Activated naive CD4-positive, alpha-beta T cell treated with anti-CD3 and anti-CD28 coated beads, Interleukin-2, amount 10 ng/mL, durations not matched to agents 7 days and 5 days (primary cell): ENCODE measurements around the gene GSTK1.
A peak's percentile ranks its signal among the peaks of the same experiment; 100 is the strongest.
"Not testable (repeated sequence)": the region's sequence is repeated elsewhere in the genome, so short reads cannot be mapped to it uniquely, and the experiment has no call there.

Experiments used
- CTCF ChIA-PET: fragments of 350-600 bp; sonication (Branson Sonifier 250); formaldehyde crosslinking; loops from one replicate; lab custom pipeline; 2021; ENCODE audit warnings: antibody characterized with exemption; lab: Charles Lee
- DNase-seq: peaks from one replicate; pipeline ENCODE4 v3.0.0-alpha.2; 2020
- H3K27ac Mint-ChIP-seq: one replicate; pipeline ENCODE4 v1.8.0; 2021; ENCODE audit warnings: mild to moderate bottlenecking, moderate library complexity, mixed read lengths
- H3K27me3 Mint-ChIP-seq: one replicate; pipeline ENCODE4 v1.8.0; 2021; ENCODE audit warnings: mild to moderate bottlenecking, mixed read lengths
- H3K36me3 Mint-ChIP-seq: one replicate; pipeline ENCODE4 v1.8.0; 2021; ENCODE audit warnings: mixed read lengths
- H3K4me1 Mint-ChIP-seq: one replicate; pipeline ENCODE4 v1.8.0; 2021; ENCODE audit warnings: mixed read lengths
- H3K4me3 Mint-ChIP-seq: one replicate; pipeline ENCODE4 v1.8.0; 2021; ENCODE audit warnings: mild to moderate bottlenecking, moderate library complexity, mixed read lengths
- H3K9me3 Mint-ChIP-seq: one replicate; pipeline ENCODE4 v1.8.0; 2021; ENCODE audit warnings: mixed read lengths

Gene GSTK1

DNA sequence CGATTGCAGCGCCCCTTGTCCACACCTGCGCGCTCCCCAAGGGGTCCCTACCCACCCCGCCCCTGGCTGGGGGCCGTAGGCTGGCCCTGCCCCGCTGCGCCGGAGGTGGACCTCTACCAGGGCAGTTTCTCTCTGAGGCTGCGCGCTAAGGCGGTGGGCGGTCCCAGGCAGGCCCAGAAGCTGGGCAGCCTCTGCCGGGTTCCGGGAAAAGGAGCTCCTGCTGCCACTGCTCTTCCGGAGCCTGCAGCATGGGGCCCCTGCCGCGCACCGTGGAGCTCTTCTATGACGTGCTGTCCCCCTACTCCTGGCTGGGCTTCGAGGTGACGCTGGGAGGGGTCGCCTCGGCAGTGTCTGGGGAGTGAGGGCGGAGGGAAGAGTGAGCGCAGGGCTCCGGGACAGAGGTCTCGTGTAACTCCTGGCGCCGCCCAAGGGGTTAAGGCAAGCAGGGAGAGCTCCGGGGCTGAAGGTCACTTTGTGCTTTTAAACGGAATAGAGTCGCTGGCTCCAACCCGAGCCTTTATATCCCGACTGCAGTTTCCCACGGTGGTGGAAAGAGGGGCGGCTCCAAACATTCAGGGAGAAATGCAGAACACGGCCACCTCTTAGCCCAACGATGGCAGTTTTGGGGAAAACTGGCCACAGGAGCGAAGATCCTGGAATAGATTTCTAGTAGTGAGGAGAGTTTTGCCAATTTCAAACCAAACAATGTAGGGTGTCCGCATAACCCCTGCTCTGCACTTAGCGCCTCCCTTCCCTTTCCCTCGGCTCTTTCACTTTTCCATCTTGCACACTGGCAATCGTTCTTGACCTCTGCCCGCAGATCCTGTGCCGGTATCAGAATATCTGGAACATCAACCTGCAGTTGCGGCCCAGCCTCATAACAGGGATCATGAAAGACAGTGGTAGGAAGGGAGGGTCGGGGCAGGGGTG, at the start of gene GSTK1:
Gene GSTK1 (plus strand): TSS at position 176 of the 930 bp plus-strand sequence. CDS start 73 bp downstream, at position 249.
- Mint-ChIP-seq H3K27ac (peak within 1 kb of the TSS; percentile 93), H3K4me1 (peaks cover 85% of the 10 kb centered on the region), H3K36me3 (peaks cover 47% of the 10 kb centered on the region), H3K4me3 (peak within 1 kb of the TSS; percentile 87), H3K27me3 (no peaks in the 10 kb centered on the region), H3K9me3 (peaks cover 2% of the 10 kb centered on the region)
- CTCF ChIA-PET, result interaction anchor here (0.6 to 3.5 kb wide), 8 partner anchors 16 to 117 kb away, joined by 3 to 22 read pairs (median 4); partner anchors contain the start of gene CASP2
- peak; percentile 89 for DNase-seq

DNA sequence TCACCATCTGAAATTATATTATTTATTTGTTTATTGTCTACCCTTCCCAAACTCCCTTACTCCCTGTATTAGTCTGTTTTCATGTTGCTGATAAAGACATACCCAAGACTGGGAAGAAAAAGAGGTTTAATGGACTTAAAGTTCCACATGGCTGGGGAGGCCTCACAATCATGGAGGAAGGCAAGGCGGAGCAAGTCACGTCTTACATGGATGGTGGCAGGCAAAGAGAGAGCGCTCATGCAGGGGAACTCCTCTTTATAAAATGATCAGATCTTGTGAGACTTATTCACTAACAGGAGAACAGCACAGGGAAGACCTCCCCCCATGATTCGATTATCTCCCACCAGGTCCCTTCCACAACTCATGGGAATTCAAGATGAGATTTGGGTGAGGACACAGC, 49.8 kb upstream of the GSTK1 start:
- H3K27ac Mint-ChIP-seq, DNase-seq, H3K9me3 Mint-ChIP-seq, H3K4me3 Mint-ChIP-seq, H3K4me1 Mint-ChIP-seq, H3K36me3 Mint-ChIP-seq: not testable (repeated sequence)
- CTCF ChIA-PET, result interaction anchor here (2.5 to 8.2 kb wide), 2 partner anchors 10 to 209 kb away, joined by 16 to 206 read pairs; no protein-coding TSS in a partner anchor
- H3K27me3 Mint-ChIP-seq, result peaks cover 14% of the 10 kb centered on the region

DNA sequence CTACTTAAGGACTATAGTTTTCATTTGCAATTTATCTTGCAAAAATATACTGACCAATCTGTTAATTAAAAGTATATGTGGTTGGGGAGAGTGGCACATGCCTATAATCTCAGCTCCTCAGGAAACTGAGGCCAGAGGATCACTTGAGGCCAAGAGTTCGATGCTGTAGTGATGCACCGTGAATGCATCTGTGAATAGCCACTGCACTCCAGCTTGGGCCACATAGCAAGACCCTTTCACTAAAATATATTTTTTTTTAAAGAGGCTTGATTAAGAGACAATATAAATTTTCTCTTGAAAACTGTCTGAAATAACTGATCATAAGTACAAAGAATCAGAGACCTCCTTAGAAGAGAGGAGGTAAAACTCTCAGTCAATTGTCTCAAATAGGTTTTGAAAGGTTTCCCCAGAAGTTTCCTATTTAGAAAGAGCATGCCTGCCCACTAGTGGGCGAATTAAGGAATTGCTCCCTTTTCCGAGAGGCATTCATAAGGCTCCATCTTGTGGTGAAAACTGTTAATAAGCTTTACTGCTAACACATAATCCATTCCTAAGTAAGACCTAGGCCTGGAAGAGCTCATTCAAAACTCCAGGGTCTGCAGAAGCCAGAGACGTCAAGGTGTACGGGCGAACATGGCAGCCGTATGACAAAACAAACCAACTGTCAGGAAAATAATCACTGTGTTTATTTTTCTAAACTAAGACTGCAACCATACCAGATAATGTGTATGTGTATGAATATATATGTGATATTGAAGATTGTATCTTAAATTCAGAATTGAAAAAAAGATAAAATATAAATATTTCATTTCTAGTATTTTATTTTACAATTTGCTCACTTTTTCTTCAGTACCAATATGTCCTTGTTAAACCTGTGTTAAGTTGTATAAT, 48.2 kb upstream of the GSTK1 start:
- Mint-ChIP-seq H3K36me3 (no peaks in the 10 kb centered on the region), H3K4me3 (no peak overlapping the region), H3K27ac (no peak overlapping the region), H3K4me1 (no peaks in the 10 kb centered on the region), H3K9me3 (no peaks in the 10 kb centered on the region), H3K27me3 (peaks cover 16% of the 10 kb centered on the region)
- CTCF ChIA-PET, result interaction anchor here (0.6 to 8.2 kb wide), 49 partner anchors 8 to 911 kb away, joined by 3 to 206 read pairs (median 3); partner anchors contain the start of gene EPHA1
- DNase-seq, result peak; percentile 69

DNA sequence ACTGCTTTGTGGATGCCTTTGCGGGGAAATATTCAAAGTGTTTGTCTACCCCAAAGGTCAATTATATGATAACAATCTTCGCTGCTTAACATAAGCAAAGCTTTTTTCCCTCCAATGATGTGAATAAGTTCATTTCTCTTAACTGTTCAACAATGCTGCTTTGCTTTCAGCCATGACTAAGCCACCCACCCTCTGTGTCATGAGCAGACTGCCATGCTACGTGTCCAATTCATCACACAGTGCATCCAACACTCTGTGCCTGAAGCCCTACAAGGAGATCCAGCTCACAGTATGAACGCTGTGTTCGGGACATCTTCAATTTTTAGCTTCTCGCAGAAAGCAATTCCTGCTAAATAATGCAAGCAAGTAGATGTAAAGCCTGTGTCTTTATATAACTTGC, 47.1 kb upstream of the GSTK1 start:
- Mint-ChIP-seq H3K4me1 (no peaks in the 10 kb centered on the region), H3K9me3 (no peaks in the 10 kb centered on the region), H3K27me3 (peaks cover 16% of the 10 kb centered on the region), H3K27ac (no peak overlapping the region), H3K36me3 (no peaks in the 10 kb centered on the region), H3K4me3 (no peak overlapping the region)
- DNase-seq, result no peak
- CTCF ChIA-PET, result interaction anchor here (1.0 to 8.2 kb wide), 11 partner anchors 10 to 772 kb away, joined by 3 to 206 read pairs (median 6); no protein-coding TSS in a partner anchor

DNA sequence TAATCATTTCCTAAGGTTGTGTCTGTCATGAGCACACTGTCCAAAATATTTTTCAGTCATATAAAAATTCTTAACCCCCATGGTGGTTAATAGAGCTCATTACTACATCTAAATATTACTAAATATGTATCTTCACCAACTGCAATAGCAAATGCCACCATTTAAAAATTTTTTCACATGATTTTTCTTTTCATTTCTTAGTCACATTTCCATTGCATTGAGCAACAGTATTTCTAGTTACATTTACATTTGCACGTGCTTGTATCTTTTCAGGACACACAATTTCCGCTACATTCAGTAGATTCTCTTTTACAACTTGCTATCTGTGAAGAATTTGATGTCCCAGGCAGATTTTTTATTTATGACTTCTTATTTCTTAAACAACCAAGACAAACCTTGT, 46.6 kb upstream of the GSTK1 start:
- no peak for DNase-seq
- CTCF ChIA-PET, result interaction anchor here (0.9 to 8.2 kb wide), 9 partner anchors 83 to 914 kb away, joined by 3 to 206 read pairs (median 4); no protein-coding TSS in a partner anchor
- Mint-ChIP-seq H3K36me3 (no peaks in the 10 kb centered on the region), H3K4me1 (no peaks in the 10 kb centered on the region), H3K9me3 (no peaks in the 10 kb centered on the region), H3K4me3 (no peak overlapping the region), H3K27me3 (peaks cover 16% of the 10 kb centered on the region), H3K27ac (no peak overlapping the region)

DNA sequence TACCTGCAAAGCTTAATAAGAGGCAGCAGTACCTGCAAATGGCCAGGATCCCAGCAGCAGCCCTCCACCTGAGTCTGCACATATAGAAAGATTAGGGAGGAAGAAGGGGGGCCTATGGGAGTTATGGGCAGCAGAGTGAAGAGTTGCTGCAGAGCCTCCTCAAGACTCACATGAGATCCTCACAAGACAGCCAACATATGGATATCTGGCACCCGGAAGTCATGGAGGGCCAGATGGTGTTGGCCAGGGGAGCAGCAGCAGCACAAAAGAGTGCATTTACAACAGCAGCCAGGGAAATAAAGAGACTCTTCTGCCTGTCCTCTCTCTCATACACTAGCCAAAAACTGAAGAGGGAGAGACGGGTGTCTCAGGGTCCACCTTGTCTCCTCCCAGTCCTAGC, 45.4 kb upstream of the GSTK1 start:
- CTCF ChIA-PET, result interaction anchor here (0.9 to 8.2 kb wide), 6 partner anchors 213 to 915 kb away, joined by 3 to 206 read pairs (median 3); no protein-coding TSS in a partner anchor
- no peaks in the 10 kb centered on the region for H3K36me3 Mint-ChIP-seq
- H3K9me3 Mint-ChIP-seq, result no peaks in the 10 kb centered on the region
- H3K27ac Mint-ChIP-seq, result no peak overlapping the region
- H3K4me1 Mint-ChIP-seq, result no peaks in the 10 kb centered on the region
- peaks cover 26% of the 10 kb centered on the region for H3K27me3 Mint-ChIP-seq
- H3K4me3 Mint-ChIP-seq, result no peak overlapping the region
- DNase-seq, result no peak

DNA sequence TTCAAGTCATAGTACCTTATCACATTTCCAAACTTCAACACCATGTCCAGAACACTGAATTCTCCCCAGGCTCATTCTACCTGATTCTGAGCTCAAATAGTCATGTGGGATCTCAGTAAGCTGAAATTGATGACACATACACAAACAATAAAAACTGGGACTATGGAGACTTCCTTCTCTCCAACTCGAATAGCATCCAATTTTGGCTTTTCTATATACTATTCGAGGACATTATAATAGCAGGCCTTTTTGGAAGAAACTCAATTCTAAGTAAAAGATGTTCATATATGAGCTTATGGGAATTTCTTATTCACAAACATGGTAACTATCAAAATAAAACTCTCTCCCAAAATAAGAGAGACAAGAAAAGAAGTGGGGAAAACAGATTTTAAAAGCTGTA, 42.0 kb upstream of the GSTK1 start:
- CTCF ChIA-PET, result interaction anchor here (0.8 to 8.2 kb wide), 5 partner anchors 19 to 806 kb away, joined by 3 to 206 read pairs (median 4); no protein-coding TSS in a partner anchor
- H3K27ac Mint-ChIP-seq, result no peak overlapping the region
- no peaks in the 10 kb centered on the region for H3K4me1 Mint-ChIP-seq
- H3K27me3 Mint-ChIP-seq, result peaks cover 47% of the 10 kb centered on the region
- no peak for DNase-seq
- H3K4me3 Mint-ChIP-seq, result no peak overlapping the region
- no peaks in the 10 kb centered on the region for H3K9me3 Mint-ChIP-seq
- H3K36me3 Mint-ChIP-seq, result no peaks in the 10 kb centered on the region

DNA sequence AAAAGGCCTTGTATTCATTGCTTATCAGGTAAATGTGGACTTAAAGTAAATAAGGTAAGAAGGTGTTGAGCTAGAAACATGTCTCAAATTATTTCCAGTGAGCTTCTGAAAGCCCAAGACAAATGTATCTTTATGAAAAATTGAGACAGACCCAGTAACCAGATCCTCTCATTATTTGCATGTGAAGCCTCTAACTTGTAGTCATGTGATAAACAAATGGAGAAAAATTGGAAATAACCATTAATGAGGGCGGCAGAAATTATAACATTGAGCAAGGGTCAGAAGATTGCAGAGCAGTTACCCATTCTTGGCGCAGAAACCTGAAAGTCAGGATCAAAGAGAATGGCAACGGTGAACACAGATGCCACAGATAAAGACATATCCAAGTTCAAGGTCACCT, 41.5 kb upstream of the GSTK1 start, which contains the start of gene TAS2R40:
Gene TAS2R40 (plus strand): TSS at position 301 of the 400 bp plus-strand sequence. CDS start 42 bp downstream, at position 343.
- no peaks in the 10 kb centered on the region for H3K36me3 Mint-ChIP-seq
- H3K27me3 Mint-ChIP-seq, result peaks cover 49% of the 10 kb centered on the region
- CTCF ChIA-PET, result interaction anchor here (0.8 to 8.2 kb wide), 4 partner anchors 19 to 807 kb away, joined by 3 to 206 read pairs (median 7); no protein-coding TSS in a partner anchor
- H3K27ac Mint-ChIP-seq, result no peak within 1 kb of the TSS
- no peaks in the 10 kb centered on the region for H3K4me1 Mint-ChIP-seq
- no peak for DNase-seq
- H3K4me3 Mint-ChIP-seq, result no peak within 1 kb of the TSS
- H3K9me3 Mint-ChIP-seq, result no peaks in the 10 kb centered on the region

DNA sequence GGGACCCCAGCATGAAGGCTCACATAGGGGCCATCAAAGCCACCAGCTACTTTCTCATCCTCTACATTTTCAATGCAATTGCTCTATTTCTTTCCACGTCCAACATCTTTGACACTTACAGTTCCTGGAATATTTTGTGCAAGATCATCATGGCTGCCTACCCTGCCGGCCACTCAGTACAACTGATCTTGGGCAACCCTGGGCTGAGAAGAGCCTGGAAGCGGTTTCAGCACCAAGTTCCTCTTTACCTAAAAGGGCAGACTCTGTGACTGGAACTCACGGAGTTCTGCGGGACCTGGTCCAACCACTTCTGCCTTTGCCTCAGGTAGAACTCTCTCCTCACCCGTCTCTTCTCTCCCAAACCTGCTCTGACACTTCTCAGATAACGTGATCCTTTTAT, 40.5 kb upstream of the GSTK1 start:
- CTCF ChIA-PET, result interaction anchor here (1.2 to 2.6 kb wide), 2 partner anchors 8 to 219 kb away, joined by 3 to 11 read pairs; no protein-coding TSS in a partner anchor
- H3K36me3 Mint-ChIP-seq, result no peaks in the 10 kb centered on the region

DNA sequence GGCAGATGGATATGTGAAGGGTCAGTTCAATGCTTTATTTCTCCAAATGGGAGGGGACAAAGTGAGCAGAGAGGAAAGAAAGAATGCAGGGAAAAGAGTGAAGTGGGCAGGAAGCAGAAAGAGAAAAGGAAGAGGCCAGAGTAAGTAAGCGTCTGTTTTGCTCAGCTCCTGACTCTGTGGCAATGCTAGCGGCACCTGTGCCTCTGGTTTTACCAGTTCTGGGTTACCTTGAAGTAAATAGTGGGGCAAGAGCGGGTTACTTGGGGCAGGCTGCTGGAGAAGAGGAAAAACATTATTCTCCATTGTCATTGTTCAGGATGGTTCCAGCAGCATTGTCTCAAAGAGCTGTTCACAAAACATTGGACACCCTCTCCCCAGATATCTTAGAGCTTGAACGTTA, 39.5 kb upstream of the GSTK1 start:
- H3K4me3 Mint-ChIP-seq, result no peak overlapping the region
- no peak for DNase-seq
- H3K36me3 Mint-ChIP-seq, result no peaks in the 10 kb centered on the region
- peaks cover 38% of the 10 kb centered on the region for H3K27me3 Mint-ChIP-seq
- H3K4me1 Mint-ChIP-seq, result no peaks in the 10 kb centered on the region
- H3K27ac Mint-ChIP-seq, result no peak overlapping the region
- H3K9me3 Mint-ChIP-seq, result no peaks in the 10 kb centered on the region
- CTCF ChIA-PET, result interaction anchor here (1.0 to 2.6 kb wide), 4 partner anchors 9 to 220 kb away, joined by 3 to 11 read pairs (median 5); no protein-coding TSS in a partner anchor

More for the DNA sequence above, 40.5 kb upstream of the GSTK1 start:
- Mint-ChIP-seq H3K27ac (no peak overlapping the region), H3K4me3 (no peak overlapping the region), H3K9me3 (no peaks in the 10 kb centered on the region), H3K27me3 (peaks cover 48% of the 10 kb centered on the region), H3K4me1 (no peaks in the 10 kb centered on the region)
- no peak for DNase-seq

DNA sequence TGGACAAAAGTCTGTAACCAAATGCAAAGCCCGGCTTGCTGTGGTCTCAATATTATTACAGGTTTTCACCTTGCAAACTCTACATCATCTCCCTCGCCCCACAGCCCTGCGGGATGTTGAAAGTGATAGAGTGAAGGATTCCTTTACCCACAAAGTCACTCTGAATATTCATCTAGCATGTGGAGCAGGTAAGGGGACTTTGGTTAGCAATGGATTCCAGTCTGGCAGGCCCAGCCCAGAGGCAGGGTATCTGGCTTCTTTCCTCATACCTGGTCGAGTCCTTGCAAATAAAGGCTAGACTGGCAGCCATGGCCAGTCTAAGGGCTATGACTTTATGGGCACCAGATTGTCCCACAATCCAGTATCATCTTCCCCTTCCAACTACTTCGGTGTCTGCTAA, 38.2 kb upstream of the GSTK1 start:
- peaks cover 38% of the 10 kb centered on the region for H3K27me3 Mint-ChIP-seq
- no peak for DNase-seq
- no peaks in the 10 kb centered on the region for H3K36me3 Mint-ChIP-seq
- H3K4me3 Mint-ChIP-seq, result no peak overlapping the region
- no peak overlapping the region for H3K27ac Mint-ChIP-seq
- no peaks in the 10 kb centered on the region for H3K9me3 Mint-ChIP-seq
- H3K4me1 Mint-ChIP-seq, result no peaks in the 10 kb centered on the region
- CTCF ChIA-PET, result interaction anchor here (1.3 kb wide), 1 partner anchor 177 kb away, joined by 3 read pairs; no protein-coding TSS in a partner anchor

DNA sequence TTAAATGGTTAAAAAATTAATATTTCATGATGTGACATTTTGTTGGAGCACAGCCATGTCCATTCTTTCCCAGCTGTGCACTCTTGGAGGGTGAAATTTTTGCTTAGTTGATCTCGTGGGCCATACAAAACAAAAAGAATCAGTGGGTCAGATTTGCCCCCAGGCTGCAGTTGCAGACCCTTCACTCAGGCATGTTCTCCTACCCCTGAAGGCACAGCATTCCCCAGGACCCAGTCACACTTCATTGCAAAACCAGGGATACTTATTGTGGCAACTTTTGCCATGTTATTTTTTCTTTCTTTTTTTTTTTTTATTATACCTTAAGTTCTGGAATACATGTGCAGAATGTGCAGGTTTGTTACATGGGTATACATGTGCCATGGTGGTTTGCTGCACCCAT, 35.4 kb upstream of the GSTK1 start:
- Mint-ChIP-seq H3K9me3 (no peaks in the 10 kb centered on the region), H3K36me3 (no peaks in the 10 kb centered on the region), H3K4me1 (no peaks in the 10 kb centered on the region), H3K27me3 (peaks cover 28% of the 10 kb centered on the region), H3K4me3 (no peak overlapping the region), H3K27ac (no peak overlapping the region)
- CTCF ChIA-PET, result interaction anchor here (0.7 kb wide), 1 partner anchor 8 kb away, joined by 4 read pairs; no protein-coding TSS in a partner anchor
- no peak for DNase-seq

DNA sequence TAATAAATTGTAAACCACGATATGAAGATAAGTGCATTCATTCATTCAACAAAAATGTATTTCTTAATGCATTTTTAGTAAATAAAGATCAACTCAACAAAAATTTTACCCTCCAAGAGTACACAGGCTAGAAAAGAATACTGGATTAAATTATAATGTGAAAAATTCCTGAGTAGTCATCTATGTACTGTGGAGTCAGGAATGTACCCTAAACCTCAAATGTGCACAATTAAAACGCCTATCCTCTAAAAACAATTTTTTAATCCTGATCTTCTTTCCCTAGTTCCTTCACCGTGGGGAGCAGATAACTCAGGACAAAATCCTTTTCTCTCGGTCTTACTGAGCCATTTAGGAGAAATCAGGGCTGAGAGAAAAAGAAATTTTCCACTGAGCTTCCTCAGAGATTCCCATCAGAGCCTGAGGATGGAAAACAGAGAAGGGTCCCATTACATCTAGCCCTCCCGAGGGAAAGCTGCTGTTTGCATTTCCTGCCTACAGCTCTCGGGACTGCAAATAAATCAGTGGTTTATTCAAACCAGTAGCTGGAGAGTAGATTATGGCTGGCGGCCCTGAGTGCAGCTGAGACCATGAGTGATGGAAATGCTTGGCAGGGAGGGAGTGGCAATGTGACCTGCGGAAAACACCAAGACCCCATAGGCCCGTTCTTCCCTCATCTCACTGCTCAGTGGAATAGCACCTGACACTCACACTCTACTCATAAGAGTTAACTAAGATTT, 34.0 kb upstream of the GSTK1 start:
- peaks cover 29% of the 10 kb centered on the region for H3K27me3 Mint-ChIP-seq
- CTCF ChIA-PET, result no interaction called here
- no peak overlapping the region for H3K27ac Mint-ChIP-seq
- H3K9me3 Mint-ChIP-seq, result no peaks in the 10 kb centered on the region
- no peaks in the 10 kb centered on the region for H3K4me1 Mint-ChIP-seq
- H3K4me3 Mint-ChIP-seq, result no peak overlapping the region
- DNase-seq, result no peak
- H3K36me3 Mint-ChIP-seq, result no peaks in the 10 kb centered on the region
